Esophagus squamous epithelium (tissue), 5 donors: Measurements from ENCODE around the gene RNF135. TPM values are rescaled to one million over a fixed set of nuclear protein-coding genes. Genes with fewer than 3 reads are reported as not detected.
A peak's percentile ranks its signal among the peaks of the same experiment; 100 is the strongest.
"Not testable (repeated sequence)": the region's sequence is repeated elsewhere in the genome, so short reads cannot be mapped to it uniquely, and the experiment has no call there.

Experiments used
- DNase-seq: peaks from one replicate; lab custom pipeline; 2025; lab: John Stamatoyannopoulos, UW
- H3K27ac ChIP-seq, 4 donors: fragments of 200-600 bp; sonication (generic); one replicate each; pipeline ENCODE4 v1.5.1; 2016 to 2019; ENCODE audit warnings: mild to moderate bottlenecking in 1 of 4
- H3K27me3 ChIP-seq, 4 donors: fragments of 200-600 bp; sonication (generic); 1 replicate in 3 of 4; 2 replicates in 1 of 4; pipeline versions ENCODE4 v1.5.1 to v1.6.0; 2017 to 2021; ENCODE audit warnings: antibody characterized with exemption in 1 of 4
- H3K36me3 ChIP-seq, 3 donors: fragments of 200-600 bp; sonication (generic); one replicate each; pipeline ENCODE4 v1.5.1; 2016 to 2019
- H3K4me1 ChIP-seq, 3 donors: fragments of 200-600 bp; sonication (generic); one replicate each; pipeline ENCODE4 v1.5.1; 2017 to 2019
- H3K4me3 ChIP-seq, 4 donors: fragments of 200-600 bp; sonication (generic); 1 replicate in 3 of 4; 2 replicates in 1 of 4; pipeline ENCODE4 v1.5.1; 2016 to 2019; ENCODE audit warnings: mild to moderate bottlenecking in 2 of 4, moderate library complexity in 1 of 4
- H3K9me3 ChIP-seq, 3 donors: fragments of 200-600 bp; sonication (generic); one replicate each; pipeline ENCODE4 v1.5.1; 2016 to 2019
- CTCF ChIP-seq, 6 experiments: fragments of 450-650 bp in 4 of 6; fragments of 200-600 bp in 2 of 6; sonication (generic) in 2 of 6; IDR thresholded peaks; one replicate each; pipeline ENCODE4 v1.5.1; 2016 to 2019; ENCODE audit warnings: antibody characterized with exemption in 6 of 6, mild to moderate bottlenecking in 4 of 6, moderate library complexity in 4 of 6
- POLR2A ChIP-seq, 4 donors: fragments of 450-650 bp; IDR thresholded peaks; one replicate each; pipeline ENCODE4 v1.6.1; 2017; ENCODE audit warnings: antibody characterized with exemption in 4 of 4, mild to moderate bottlenecking in 4 of 4, moderate library complexity in 3 of 4
- WGBS, 2 donors: methylation state at CpG; one replicate each; pipeline ENCODE4 v1.1.5; 2018; 5-methylcytosine and 5-hydroxymethylcytosine counted together
- intact Hi-C: fragments of 100-400 bp; cut with DNase I; formaldehyde crosslinking; loops from one replicate; pipeline ENCODE4 v1.15.0; 2022
- total RNA-seq, 4 donors: library from RNA; depleted of rRNA; stranded (reverse); fragments of >200 nt; gene quantifications; one replicate each; pipeline ENCODE4 v1.1.0, GENCODE V29; 2016
- donor health status: DM: yes; HTN: yes; CAD: no.

Gene RNF135
- total RNA-seq, 4 donors from 2014 or later = 19.7 to 27.1 (median 21.9) TPM

DNA sequence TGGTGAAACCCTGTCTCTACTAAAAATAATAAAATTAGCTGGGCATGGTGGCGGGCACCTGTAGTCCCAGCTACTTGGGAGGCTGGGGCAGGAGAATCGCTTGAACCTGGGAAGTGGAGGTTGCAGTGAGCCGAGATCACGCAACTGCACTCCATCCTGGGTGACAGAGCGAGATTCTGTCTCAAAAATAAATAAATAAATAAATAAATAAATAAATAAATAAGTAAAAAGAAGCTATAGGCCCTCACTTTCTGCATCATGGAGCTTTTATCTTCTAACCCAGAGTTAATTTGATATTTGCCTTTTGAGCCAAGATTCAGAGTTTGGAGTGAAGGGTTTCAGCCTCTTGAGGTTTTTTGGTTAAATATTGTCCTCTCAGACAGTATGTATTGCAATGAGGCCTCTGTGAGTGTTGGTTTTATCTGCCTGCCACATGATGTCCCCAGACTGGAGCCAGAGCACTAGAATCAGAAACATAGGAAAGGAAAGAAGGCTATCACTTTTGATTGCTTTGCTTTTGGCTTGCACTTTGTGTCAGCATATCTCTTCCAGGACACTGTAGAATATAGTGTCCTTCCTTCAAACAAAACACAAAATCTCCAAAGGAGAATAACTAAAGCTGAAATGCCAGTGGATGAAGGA is 32.5 kb downstream of the RNF135 start:
- H3K4me1 ChIP-seq = peaks cover 0 to 8% (median 4%) of the 10 kb centered on the region in 3 donors
- H3K4me3 ChIP-seq = no peak overlapping the region
- WGBS, 2 donors = 97 to 100% methylated on average over 5 of the region's 5 CpGs
- H3K9me3 ChIP-seq = no peaks in the 10 kb centered on the region
- no peak for DNase-seq
- peaks cover 0 to 74% (median 6%) of the 10 kb centered on the region in 3 donors for H3K36me3 ChIP-seq
- TF ChIP-seq POLR2A (IDR thresholded peaks at IDR 0.05) (no peak), CTCF (IDR thresholded peaks at IDR 0.05) (no peak)
- no peaks in the 10 kb centered on the region for H3K27me3 ChIP-seq
- H3K27ac ChIP-seq = no peak overlapping the region
- intact Hi-C loops = no loop called here

- TF ChIP-seq POLR2A (IDR thresholded peaks at IDR 0.05) = no peak
- 85 to 93% methylated on average over 2 of the region's 2 CpGs for WGBS, 2 donors
Observed at GRCh38 chr17:31004160-31004559, 33.3 kb downstream of the RNF135 start.

GRCh38 chr17:31007695-31008373 is 37.0 kb downstream of the RNF135 start:
- Histone ChIP-seq H3K4me1 (peaks cover 0 to 16% (median 4%) of the 10 kb centered on the region in 3 donors), H3K9me3 (no peaks in the 10 kb centered on the region), H3K4me3 (peak overlapping the region; percentile 46 to 86 (median 64)), H3K27ac (peak overlapping the region; percentile 72 to 93 (median 84)), H3K36me3 (peaks cover 0 to 30% (median 0%) of the 10 kb centered on the region in 3 donors), H3K27me3 (no peaks in the 10 kb centered on the region)
- TF ChIP-seq CTCF (IDR thresholded peaks at IDR 0.05) = no peak
- no peak for TF ChIP-seq POLR2A (IDR thresholded peaks at IDR 0.05)
- 67 to 78% methylated on average over 7 to 8 of the region's 9 CpGs for WGBS, 2 donors
- no peak for DNase-seq
- intact Hi-C loops = no loop called here

More at GRCh38 chr17:31004160-31004559, 33.3 kb downstream of the RNF135 start:
- H3K27me3 ChIP-seq = no peaks in the 10 kb centered on the region
- DNase-seq = no peak
- H3K4me3 ChIP-seq = no peak overlapping the region
- intact Hi-C loops = no loop called here
- no peaks in the 10 kb centered on the region for H3K9me3 ChIP-seq
- peaks cover 0 to 66% (median 0%) of the 10 kb centered on the region in 3 donors for H3K36me3 ChIP-seq
- no peak overlapping the region for H3K27ac ChIP-seq
- peaks cover 0 to 14% (median 4%) of the 10 kb centered on the region in 3 donors for H3K4me1 ChIP-seq

DNA sequence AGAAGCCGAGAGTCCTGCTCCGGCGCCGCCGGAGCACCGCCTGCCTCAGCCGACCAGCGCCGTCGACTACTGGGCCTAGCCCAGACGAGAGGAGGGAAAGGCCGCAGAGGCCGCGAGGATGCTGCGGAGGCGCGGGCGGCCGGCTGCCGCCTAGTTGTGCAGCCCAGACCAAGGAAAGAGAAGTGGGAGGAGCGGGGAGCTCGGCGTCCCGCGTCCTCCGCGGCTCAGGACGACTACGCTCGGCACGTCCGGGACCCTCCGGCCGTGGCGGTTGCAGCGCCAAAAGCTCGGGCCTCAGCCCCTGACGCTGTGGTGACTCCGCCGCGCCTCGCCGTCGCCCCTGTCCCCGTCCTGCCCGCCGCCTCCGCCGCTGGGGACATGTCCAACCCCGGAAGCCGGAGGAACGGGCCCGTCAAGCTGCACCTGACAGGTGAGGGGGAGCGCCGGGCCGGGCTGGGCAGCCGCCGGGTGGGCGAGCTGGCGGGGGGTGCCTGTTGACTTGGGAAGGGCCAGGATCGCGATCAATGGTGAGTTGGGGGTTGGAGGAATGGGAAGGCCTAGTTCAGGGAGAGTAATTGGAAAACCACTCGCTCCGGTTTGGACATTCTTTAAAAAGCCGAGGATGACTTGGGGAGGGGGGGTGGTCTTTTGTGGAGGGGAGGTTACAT is 37.7 kb downstream of the RNF135 start:
- DNase-seq = no peak
- Histone ChIP-seq H3K4me1 (peaks cover 0 to 16% (median 4%) of the 10 kb centered on the region in 3 donors), H3K4me3 (peak overlapping the region; percentile 46 to 86 (median 64)), H3K27ac (peak overlapping the region; percentile 72 to 93 (median 84)), H3K9me3 (no peaks in the 10 kb centered on the region), H3K36me3 (peaks cover 0 to 24% (median 0%) of the 10 kb centered on the region in 3 donors), H3K27me3 (no peaks in the 10 kb centered on the region)
- 0% methylated on average over 3 to 11 of the region's 65 CpGs for WGBS, 2 donors
- intact Hi-C loops = no loop called here
- TF ChIP-seq CTCF (IDR thresholded peaks at IDR 0.05) = no peak
- peak in 1 of 4 donors; percentile 15 for TF ChIP-seq POLR2A (IDR thresholded peaks at IDR 0.05)

GRCh38 chr17:31009042-31009702 is 38.3 kb downstream of the RNF135 start:
- Histone ChIP-seq H3K4me1 (peaks cover 0 to 16% (median 4%) of the 10 kb centered on the region in 3 donors), H3K27ac (peak overlapping the region; percentile 72 to 93 (median 84)), H3K36me3 (peaks cover 0 to 17% (median 0%) of the 10 kb centered on the region in 3 donors), H3K4me3 (peak overlapping the region; percentile 46 to 86 (median 64))
- intact Hi-C loops, H3K9me3 ChIP-seq, DNase-seq, H3K27me3 ChIP-seq: not testable (repeated sequence)
- 18 to 27% methylated on average over 10 to 16 of the region's 34 CpGs for WGBS, 2 donors

DNA sequence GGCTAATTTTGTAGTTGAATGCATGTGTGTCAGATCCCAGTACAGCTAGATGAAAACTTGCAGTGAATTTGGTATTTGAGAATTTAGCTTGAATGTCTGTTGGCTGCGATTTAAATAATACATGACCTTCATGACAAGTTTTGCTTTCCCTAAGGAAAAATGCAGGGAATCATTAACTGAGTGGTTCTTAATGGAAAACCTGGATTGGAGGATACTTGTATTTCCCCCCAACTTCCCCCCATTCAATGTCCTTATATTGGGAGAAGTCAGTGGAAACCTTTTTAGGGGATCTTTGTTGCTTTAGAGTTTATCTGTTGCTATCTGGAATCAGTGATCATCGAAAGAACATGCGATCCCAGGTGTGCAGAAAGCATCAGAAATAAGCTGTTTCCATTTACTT is 39.2 kb downstream of the RNF135 start:
- Histone ChIP-seq H3K4me1 (peaks cover 0 to 16% (median 4%) of the 10 kb centered on the region in 3 donors), H3K36me3 (peaks cover 0 to 11% (median 0%) of the 10 kb centered on the region in 3 donors), H3K27ac (peak overlapping the region in 2 of 4 donors; percentile 23 to 25)
- not testable (repeated sequence) for H3K27me3 ChIP-seq, DNase-seq, H3K4me3 ChIP-seq, H3K9me3 ChIP-seq
- intact Hi-C loops = loop anchor here (10.0 kb wide), 1 partner anchor 205 kb away; no protein-coding TSS in a partner anchor
- 80 to 88% methylated on average over 1 to 3 of the region's 3 CpGs for WGBS, 2 donors
